CD4-positive, alpha-beta T cell treated with Interleukin-10 for 1 hour (primary cell): ENCODE measurements around the gene SLC22A23.

ENCODE experiments used
- DNase-seq: peaks from one replicate; pipeline ENCODE4 v3.0.0-alpha.2; 2020

The SLC22A23 gene

GRCh38 chr6:3350252-3350796, 106.5 kb downstream of the SLC22A23 start:
- no peak for DNase-seq

GRCh38 chr6:3349388-3350251, 107.2 kb downstream of the SLC22A23 start:
- no peak for DNase-seq

- DNase-seq = no peak
These were observed 108.0 kb downstream of the SLC22A23 start for GRCh38 chr6:3348821-3349220.

GRCh38 chr6:3347826-3348225, 109.0 kb downstream of the SLC22A23 start:
- DNase-seq = no peak

GRCh38 chr6:3347247-3347646, 109.6 kb downstream of the SLC22A23 start:
- DNase-seq = no peak

- no peak for DNase-seq
These were observed 110.4 kb downstream of the SLC22A23 start for GRCh38 chr6:3346476-3346875.

- DNase-seq = no peak
These were observed 111.0 kb downstream of the SLC22A23 start for GRCh38 chr6:3345836-3346235.

- DNase-seq = no peak
These were observed 113.6 kb downstream of the SLC22A23 start for GRCh38 chr6:3343089-3343883.

- DNase-seq = no peak
These were observed 115.4 kb downstream of the SLC22A23 start for GRCh38 chr6:3341467-3341866.

GRCh38 chr6:3340894-3341293, 116.0 kb downstream of the SLC22A23 start:
- no peak for DNase-seq

- no peak for DNase-seq
These were observed 116.5 kb downstream of the SLC22A23 start for GRCh38 chr6:3340358-3340802.

- no peak for DNase-seq
These were observed 117.0 kb downstream of the SLC22A23 start for GRCh38 chr6:3339811-3340210.

- no peak for DNase-seq
These were observed 119.1 kb downstream of the SLC22A23 start for GRCh38 chr6:3337521-3338350.

GRCh38 chr6:3336859-3337515, 119.9 kb downstream of the SLC22A23 start:
- no peak for DNase-seq

- no peak for DNase-seq
These were observed 120.6 kb downstream of the SLC22A23 start for GRCh38 chr6:3336066-3336786.

- no peak for DNase-seq
These were observed 121.7 kb downstream of the SLC22A23 start for GRCh38 chr6:3335169-3335568.

GRCh38 chr6:3334555-3334954, 122.3 kb downstream of the SLC22A23 start:
- DNase-seq = no peak

- DNase-seq = no peak
These were observed 123.6 kb downstream of the SLC22A23 start for GRCh38 chr6:3333263-3333662.

GRCh38 chr6:3331971-3332370, 124.9 kb downstream of the SLC22A23 start:
- no peak for DNase-seq

- no peak for DNase-seq
These were observed 125.4 kb downstream of the SLC22A23 start for GRCh38 chr6:3331494-3331893.

GRCh38 chr6:3330199-3330598, 126.7 kb downstream of the SLC22A23 start:
- no peak for DNase-seq
